Brain microvascular endothelial cell (primary cell): ENCODE results near the gene ERC1.

ENCODE experiments used
- DNase-seq: peaks from one replicate; pipeline ENCODE4 v3.0.0-alpha.2; 2020
- H3K27ac ChIP-seq: fragments of 250-450 bp; sonication (Bioruptor Pico); 2 replicates; pipeline ENCODE4 v1.5.1; 2020; ENCODE audit warnings: mild to moderate bottlenecking, moderate library complexity
- H3K27me3 ChIP-seq: fragments of 250-450 bp; sonication (Bioruptor Pico); replicated peaks from 2 replicates; pipeline ENCODE4 v1.5.1; 2020; ENCODE audit warnings: mild to moderate bottlenecking
- H3K36me3 ChIP-seq: fragments of 250-450 bp; sonication (Bioruptor Pico); replicated peaks from 2 replicates; pipeline ENCODE4 v1.5.1; 2020; ENCODE audit warnings: mild to moderate bottlenecking
- H3K4me3 ChIP-seq: 2 replicates; pipeline ENCODE4 v1.5.1; 2011; ENCODE audit warnings: low read depth, mild to moderate bottlenecking, control low read depth, low read length, moderate library complexity
- CTCF ChIP-seq: IDR thresholded peaks from 2 replicates; pipeline ENCODE4 v1.5.1; 2011; ENCODE audit warnings: low read depth, mild to moderate bottlenecking, moderate library complexity, low read length, control low read depth, inconsistent platforms; ENCODE audit errors: missing control alignments
- in situ Hi-C: cut with HindIII; loops from 2 replicates; pipeline ENCODE4 v1.10.0; 2017; ENCODE audit warnings: low sequenced_read_pairs, low pct_ligation_motif_present

Gene ERC1

GRCh38 chr12:1006255-1006654 lies 15.2 kb downstream of the ERC1 start:
- TF ChIP-seq CTCF = no peak
- Histone ChIP-seq H3K27ac (no peak overlapping the region), H3K27me3 (no peaks in the 10 kb centered on the region), H3K4me3 (no peak overlapping the region), H3K36me3 (no peaks in the 10 kb centered on the region)
- in situ Hi-C loops = no loop called here
- no peak for DNase-seq

- H3K27ac ChIP-seq = no peak overlapping the region
- no peaks in the 10 kb centered on the region for H3K27me3 ChIP-seq
- in situ Hi-C loops = no loop called here
- no peak overlapping the region for H3K4me3 ChIP-seq
- no peak for DNase-seq
- no peak for TF ChIP-seq CTCF
- no peaks in the 10 kb centered on the region for H3K36me3 ChIP-seq
Observed at GRCh38 chr12:1007276-1007675, 16.3 kb downstream of the ERC1 start.

GRCh38 chr12:1007994-1008393 lies 17.0 kb downstream of the ERC1 start:
- H3K4me3 ChIP-seq = no peak overlapping the region
- TF ChIP-seq CTCF = no peak
- H3K27me3 ChIP-seq = no peaks in the 10 kb centered on the region
- DNase-seq = no peak
- no peaks in the 10 kb centered on the region for H3K36me3 ChIP-seq
- in situ Hi-C loops = no loop called here
- no peak overlapping the region for H3K27ac ChIP-seq

- in situ Hi-C loops = no loop called here
- TF ChIP-seq CTCF = no peak
- no peaks in the 10 kb centered on the region for H3K27me3 ChIP-seq
Observed at GRCh38 chr12:1011091-1011490, 20.1 kb downstream of the ERC1 start.

GRCh38 chr12:1013618-1014489 lies 22.8 kb downstream of the ERC1 start:
- Histone ChIP-seq H3K27ac (peak overlapping the region; percentile 69), H3K4me3 (no peak overlapping the region), H3K27me3 (no peaks in the 10 kb centered on the region), H3K36me3 (no peaks in the 10 kb centered on the region)
- DNase-seq = peak; percentile 81
- in situ Hi-C loops = no loop called here
- no peak for TF ChIP-seq CTCF

More at GRCh38 chr12:1011091-1011490, 20.1 kb downstream of the ERC1 start:
- Histone ChIP-seq H3K36me3 (no peaks in the 10 kb centered on the region), H3K4me3 (no peak overlapping the region), H3K27ac (no peak overlapping the region)
- no peak for DNase-seq

- in situ Hi-C loops = no loop called here
- H3K27me3 ChIP-seq = no peaks in the 10 kb centered on the region
Observed at GRCh38 chr12:1019283-1019682, 28.3 kb downstream of the ERC1 start.

More at GRCh38 chr12:1019283-1019682, 28.3 kb downstream of the ERC1 start:
- no peak for TF ChIP-seq CTCF
- no peak overlapping the region for H3K4me3 ChIP-seq
- no peak overlapping the region for H3K27ac ChIP-seq
- no peak for DNase-seq
- peaks cover 3% of the 10 kb centered on the region for H3K36me3 ChIP-seq
